GM12801 (cell line): Measurements from ENCODE around the gene EXTL1.

Experiments used
- CTCF ChIP-seq: IDR thresholded peaks from one replicate; pipeline ENCODE4 v1.5.1; 2011; ENCODE audit warnings: control low read depth; ENCODE audit not compliant: insufficient read length; ENCODE audit errors: extremely low read depth

EXTL1 gene

GRCh38 chr1:26014179-26014578 lies 7.4 kb upstream of the EXTL1 start:
- no peak for TF ChIP-seq CTCF

- no peak for TF ChIP-seq CTCF
Observed at GRCh38 chr1:26015358-26015757, 6.2 kb upstream of the EXTL1 start.

- no peak for TF ChIP-seq CTCF
Observed at GRCh38 chr1:26016258-26016952, 5.2 kb upstream of the EXTL1 start.

GRCh38 chr1:26016953-26017545 lies 4.5 kb upstream of the EXTL1 start:
- TF ChIP-seq CTCF, result no peak

GRCh38 chr1:26017606-26018005 lies 4.0 kb upstream of the EXTL1 start:
- TF ChIP-seq CTCF, result no peak

- TF ChIP-seq CTCF, result no peak
Observed at GRCh38 chr1:26019641-26020315, 1.8 kb upstream of the EXTL1 start.

GRCh38 chr1:26020330-26020768 lies 1.2 kb upstream of the EXTL1 start:
- no peak for TF ChIP-seq CTCF
